ENCODE data around the gene CYBA.

DNA sequence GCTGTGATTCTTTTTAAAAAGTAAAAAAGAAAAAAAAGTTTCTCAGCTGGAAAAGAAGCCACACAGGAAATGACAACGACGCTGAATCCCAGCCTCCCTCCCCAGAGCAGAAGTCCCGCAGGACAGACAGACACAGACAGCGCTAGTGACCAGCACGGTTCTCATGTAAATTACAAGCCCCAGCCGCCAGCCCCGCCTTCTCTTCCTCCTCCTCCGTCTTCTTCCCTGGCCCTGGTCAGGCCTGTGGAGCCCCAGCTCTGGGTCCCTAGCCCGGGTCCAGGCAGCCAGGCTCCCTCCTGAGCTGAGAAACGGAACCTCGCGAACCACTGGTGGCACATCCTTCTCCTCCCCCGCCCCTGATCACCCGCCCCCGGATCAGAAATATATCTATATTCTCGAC lies 19.5 kb downstream of the CYBA start:
- TF ChIP-seq EZH2phosphoT487 (IDR thresholded peaks at IDR 0.05; ENCODE audit: low read depth) (no peak), CTCF (IDR thresholded peaks at IDR 0.05; ENCODE audit: low read depth, low read length) (no peak)

All from OCI-LY3 (cell line).